A673 (cell line): ENCODE measurements around the gene FCAR. TPM values are rescaled to one million over a fixed set of nuclear protein-coding genes. Genes with fewer than 3 reads are reported as not detected.
A peak's percentile ranks its signal among the peaks of the same experiment; 100 is the strongest.
"Not testable (repeated sequence)": the region's sequence is repeated elsewhere in the genome, so short reads cannot be mapped to it uniquely, and the experiment has no call there.

Experiments used
- BruUV-seq: library from RNA; stranded (reverse); fragments of 400-500 nt; replicated peaks from 2 replicates; lab custom pipeline; 2021; lab: Mats Ljungman, UMichigan
- CTCF ChIA-PET: fragments of 300-600 bp; sonication (Branson Sonifier 250); formaldehyde crosslinking; loops from one replicate; lab custom pipeline; 2022; ENCODE audit warnings: antibody characterized with exemption; lab: Charles Lee
- POLR2A ChIA-PET: fragments of 300-600 bp; sonication (Branson Sonifier 250); formaldehyde crosslinking; loops from one replicate; lab custom pipeline; 2022; ENCODE audit warnings: antibody characterized with exemption; ENCODE audit not compliant: low non-redundant PET; lab: Charles Lee
- DNase-seq: peaks from one replicate; pipeline ENCODE4 v3.0.0-alpha.2; 2015; ENCODE audit warnings: low spot score
- H3K27ac ChIP-seq: fragments of 200-600 bp; sonication (generic); 2 replicates; pipeline ENCODE4 v1.5.1; 2016; ENCODE audit warnings: mixed run types, low read depth, mild to moderate bottlenecking, mixed read lengths, antibody characterized with exemption, low read length; ENCODE audit not compliant: poor library complexity, severe bottlenecking
- H3K27me3 ChIP-seq: fragments of 200-600 bp; sonication (generic); replicated peaks from 2 replicates; pipeline ENCODE4 v1.6.1; 2017; ENCODE audit warnings: mixed run types, low read depth, mild to moderate bottlenecking, mixed read lengths, antibody characterized with exemption, low read length; ENCODE audit not compliant: insufficient read depth, poor library complexity
- H3K36me3 ChIP-seq: fragments of 200-600 bp; sonication (generic); 2 replicates; pipeline ENCODE4 v1.6.1; 2016; ENCODE audit warnings: mixed run types, mild to moderate bottlenecking, mixed read lengths, antibody characterized with exemption, low read length; ENCODE audit not compliant: insufficient read depth, poor library complexity, severe bottlenecking
- H3K4me1 ChIP-seq: fragments of 200-600 bp; sonication (generic); 2 replicates; pipeline ENCODE4 v1.6.1; 2017; ENCODE audit warnings: mixed run types, mild to moderate bottlenecking, mixed read lengths, antibody characterized with exemption, low read length; ENCODE audit not compliant: insufficient read depth, poor library complexity, severe bottlenecking
- H3K4me3 ChIP-seq: fragments of 200-600 bp; sonication (generic); 2 replicates; pipeline ENCODE4 v1.5.1; 2016; ENCODE audit warnings: low read depth, mixed run types, mild to moderate bottlenecking, mixed read lengths, low read length; ENCODE audit not compliant: poor library complexity, severe bottlenecking
- H3K9me3 ChIP-seq: fragments of 200-600 bp; sonication (generic); 2 replicates; pipeline ENCODE4 v1.6.1; 2016; ENCODE audit warnings: mixed run types, low read depth, mild to moderate bottlenecking, mixed read lengths, antibody characterized with exemption, low read length; ENCODE audit not compliant: poor library complexity, severe bottlenecking
- CTCF ChIP-seq: fragments of 300-800, 200-600 bp; sonication (generic); conservative IDR thresholded peaks from 2 replicates; pipeline ENCODE4 v1.5.1; 2017; ENCODE audit warnings: low read depth, mild to moderate bottlenecking, antibody characterized with exemption, low read length, moderate library complexity, mixed read lengths
- EZH2 ChIP-seq: fragments of 200-600 bp; sonication (generic); IDR thresholded peaks from 2 replicates; pipeline ENCODE4 v1.6.1; 2017; ENCODE audit warnings: borderline replicate concordance, low read depth, mild to moderate bottlenecking, mixed read lengths, antibody characterized with exemption, low read length; ENCODE audit not compliant: poor library complexity, severe bottlenecking
- intact Hi-C: fragments of 100-400 bp; cut with micrococcal nuclease; formaldehyde crosslinking; loops from one replicate; pipeline ENCODE4 v1.10.0; 2022; ENCODE audit not compliant: unreplicated experiment
- total RNA-seq: library from RNA; stranded (reverse); gene quantifications from 2 replicates; pipeline ENCODE4 v1.2.3, GENCODE V29; 2021

The FCAR gene
- total RNA-seq, 1 experiment from 2014 or later: not detected

- Histone ChIP-seq H3K9me3 (no peaks in the 10 kb centered on the region), H3K27ac (no peak overlapping the region), H3K4me3 (no peak overlapping the region), H3K4me1 (no peaks in the 10 kb centered on the region), H3K36me3 (no peaks in the 10 kb centered on the region), H3K27me3 (peaks cover 5% of the 10 kb centered on the region)
- intact Hi-C loops: loop anchor here (5.0 kb wide), 1 partner anchor 266 kb away; no protein-coding TSS in a partner anchor
- TF ChIP-seq EZH2: no peak
- no peak for TF ChIP-seq CTCF
- no peak for DNase-seq
- CTCF ChIA-PET: interaction anchor here (0.7 to 1.4 kb wide), 2 partner anchors 34 to 37 kb away, joined by 5 to 7 read pairs; no protein-coding TSS in a partner anchor
- BruUV-seq: no TSS peak
- POLR2A ChIA-PET: no interaction called here
Measured at GRCh38 chr19:54918499-54918898, 44.5 kb downstream of the FCAR start.

GRCh38 chr19:54919646-54920563 lies 45.9 kb downstream of the FCAR start:
- CTCF ChIA-PET: interaction anchor here (1.6 kb wide), 1 partner anchor 38 kb away, joined by 6 read pairs; no protein-coding TSS in a partner anchor
- not testable (repeated sequence) for H3K9me3 ChIP-seq

DNA sequence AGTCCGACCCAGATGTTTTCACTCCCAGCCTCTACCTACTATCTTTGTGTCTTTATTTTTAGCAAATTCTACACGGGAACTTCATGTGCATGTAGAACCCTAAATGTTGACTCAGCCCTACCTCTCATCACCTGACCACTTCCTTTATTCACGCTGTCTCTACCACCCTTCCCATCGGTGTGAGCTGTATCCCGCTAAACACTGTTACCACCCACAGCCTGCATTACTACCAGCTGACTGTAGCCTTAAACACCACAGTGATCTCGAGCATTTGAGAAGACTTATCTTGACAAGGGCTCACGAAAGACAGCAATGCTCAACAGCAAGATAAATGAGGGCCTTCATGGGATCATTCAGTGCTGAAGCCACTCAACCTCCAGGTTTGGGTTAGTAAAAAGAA lies 47.0 kb downstream of the FCAR start:
- POLR2A ChIA-PET: no interaction called here
- intact Hi-C loops: loop anchor here (5.0 kb wide), 1 partner anchor 39 kb away; no protein-coding TSS in a partner anchor
- DNase-seq: no peak

More at GRCh38 chr19:54919646-54920563, 45.9 kb downstream of the FCAR start:
- H3K4me1 ChIP-seq, H3K36me3 ChIP-seq, H3K27me3 ChIP-seq, BruUV-seq, DNase-seq, H3K27ac ChIP-seq, POLR2A ChIA-PET, H3K4me3 ChIP-seq: not testable (repeated sequence)
- intact Hi-C loops: loop anchor here (5.0 kb wide), 2 partner anchors 38 to 268 kb away; no protein-coding TSS in a partner anchor
- TF ChIP-seq CTCF: peak; percentile 35

More for the DNA sequence above, 47.0 kb downstream of the FCAR start:
- Histone ChIP-seq H3K27me3 (peaks cover 5% of the 10 kb centered on the region), H3K36me3 (no peaks in the 10 kb centered on the region), H3K27ac (no peak overlapping the region), H3K9me3 (no peaks in the 10 kb centered on the region), H3K4me1 (no peaks in the 10 kb centered on the region), H3K4me3 (no peak overlapping the region)
- TF ChIP-seq EZH2 (no peak), CTCF (no peak)
- CTCF ChIA-PET: interaction anchor here (0.6 to 1.6 kb wide), 3 partner anchors 40 to 1116 kb away, joined by 3 to 6 read pairs (median 3); no protein-coding TSS in a partner anchor
- no TSS peak for BruUV-seq
